Ovary (tissue), 3 donors: ENCODE results near the gene UBR3.

Experiments
- CTCF ChIP-seq, 3 donors: fragments of 450-650 bp in 2 of 3; fragments of 200-600 bp in 1 of 3; IDR thresholded peaks; one replicate each; pipeline versions ENCODE4 v1.5.1 to v1.8.0; 2016 to 2022; ENCODE audit warnings: antibody characterized with exemption in 3 of 3, mild to moderate bottlenecking in 1 of 3
- POLR2A ChIP-seq: fragments of 450-650 bp; IDR thresholded peaks from one replicate; pipeline ENCODE4 v1.6.1; 2017; ENCODE audit warnings: antibody characterized with exemption, mild to moderate bottlenecking, moderate library complexity
- donor health status: DM: no; HTN: no; CAD: no.

DNA sequence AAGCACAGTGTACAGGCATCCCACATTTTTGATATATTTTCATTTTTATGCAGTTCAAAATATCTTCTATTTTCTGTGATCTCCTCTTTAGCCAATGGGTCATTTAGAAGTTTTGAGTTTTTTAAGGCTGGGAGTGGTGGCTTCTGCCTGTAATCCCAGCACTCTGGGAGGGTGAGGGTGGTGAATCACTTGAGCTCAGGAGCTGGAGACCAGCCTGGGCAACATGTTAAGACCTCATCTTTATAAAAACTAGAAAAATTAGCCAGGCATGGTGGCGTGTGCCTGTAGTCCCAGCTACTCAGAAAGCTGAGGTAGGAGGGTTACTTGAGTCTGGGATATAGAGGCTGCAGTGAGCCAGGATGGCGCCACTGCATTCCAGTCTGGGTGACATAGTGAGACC is 17.8 kb downstream of the UBR3 start:
- TF ChIP-seq CTCF (IDR thresholded peaks at IDR 0.05) (no peak), POLR2A (no peak)
